Measurements from ENCODE around the gene TRAPPC14.

Gene TRAPPC14

GRCh38 chr7:100157334-100158228, 942 bp downstream of the TRAPPC14 start:
- Histone ChIP-seq H3K27ac (ENCODE audit: low read depth, low read length) (peak overlapping the region; percentile 79), H3K79me2 (ENCODE audit: control insufficient read depth, insufficient read depth, low read length) (no peaks in the 10 kb centered on the region), H4K5ac (ENCODE audit: low read length) (no peak overlapping the region), H3K27me3 (ENCODE audit: insufficient read depth, low read length, poor library complexity) (no peaks in the 10 kb centered on the region), H2BK5ac (ENCODE audit: low read length) (no peak overlapping the region), H3K18ac (ENCODE audit: low read length) (peak overlapping the region; percentile 42), H3K79me1 (ENCODE audit: low read length) (peaks cover 15% of the 10 kb centered on the region), H2AK5ac (ENCODE audit: low read length) (peak overlapping the region; percentile 9), H3K9ac (ENCODE audit: low read length) (peak overlapping the region; percentile 92), H2BK120ac (ENCODE audit: low read depth, low read length) (peak overlapping the region; percentile 17), H3K4me3 (ENCODE audit: low read length) (peak overlapping the region; percentile 84), H3K36me3 (ENCODE audit: control insufficient read depth, insufficient read depth, low read length) (peaks cover 11% of the 10 kb centered on the region), H3K56ac (ENCODE audit: low read length) (peak overlapping the region; percentile 86), H3K4me1 (ENCODE audit: control insufficient read depth, low read depth, low read length) (peaks cover 12% of the 10 kb centered on the region), H3K4ac (ENCODE audit: low read depth, low read length) (peak overlapping the region; percentile 83), H4K8ac (ENCODE audit: low read depth, low read length) (no peak overlapping the region), H2BK15ac (replicated peaks; ENCODE audit: low read depth) (no peak overlapping the region), H3K23ac (ENCODE audit: low read length) (peak overlapping the region; percentile 45), H3K4me2 (ENCODE audit: low read length) (peak overlapping the region; percentile 79)
- WGBS (ENCODE audit: extremely low coverage, insufficient coverage, low lambda C conversion rate), result no CpG with 5 or more reads among the region's 32 CpGs
- DNase-seq, result peak; percentile 89

GRCh38 chr7:100157069-100157333, 1.5 kb downstream of the TRAPPC14 start:
- Histone ChIP-seq H3K27me3 (ENCODE audit: insufficient read depth, low read length, poor library complexity) (no peaks in the 10 kb centered on the region), H2AK5ac (ENCODE audit: low read length) (no peak overlapping the region), H3K79me1 (ENCODE audit: low read length) (peaks cover 15% of the 10 kb centered on the region), H3K4me1 (ENCODE audit: control insufficient read depth, low read depth, low read length) (peaks cover 12% of the 10 kb centered on the region), H3K4me3 (ENCODE audit: low read length) (no peak overlapping the region), H3K9ac (ENCODE audit: low read length) (peak overlapping the region; percentile 92), H3K36me3 (ENCODE audit: control insufficient read depth, insufficient read depth, low read length) (peaks cover 11% of the 10 kb centered on the region), H3K4me2 (ENCODE audit: low read length) (peak overlapping the region; percentile 31), H2BK15ac (replicated peaks; ENCODE audit: low read depth) (no peak overlapping the region), H3K79me2 (ENCODE audit: control insufficient read depth, insufficient read depth, low read length) (no peaks in the 10 kb centered on the region), H4K8ac (ENCODE audit: low read depth, low read length) (no peak overlapping the region), H3K56ac (ENCODE audit: low read length) (peak overlapping the region; percentile 79), H2BK120ac (ENCODE audit: low read depth, low read length) (no peak overlapping the region), H3K4ac (ENCODE audit: low read depth, low read length) (no peak overlapping the region), H3K23ac (ENCODE audit: low read length) (no peak overlapping the region), H3K27ac (ENCODE audit: low read depth, low read length) (peak overlapping the region; percentile 18), H4K5ac (ENCODE audit: low read length) (no peak overlapping the region), H2BK5ac (ENCODE audit: low read length) (no peak overlapping the region), H3K18ac (ENCODE audit: low read length) (no peak overlapping the region)
- WGBS (ENCODE audit: extremely low coverage, insufficient coverage, low lambda C conversion rate), result no CpG with 5 or more reads among the region's 5 CpGs
- no peak for DNase-seq

GRCh38 chr7:100156331-100157068, 2.0 kb downstream of the TRAPPC14 start:
- H2AK5ac ChIP-seq (ENCODE audit: low read length), result no peak overlapping the region
- peak overlapping the region; percentile 92 for H3K9ac ChIP-seq (ENCODE audit: low read length)
- H3K36me3 ChIP-seq (ENCODE audit: control insufficient read depth, insufficient read depth, low read length), result peaks cover 11% of the 10 kb centered on the region
- no peak overlapping the region for H4K8ac ChIP-seq (ENCODE audit: low read depth, low read length)
- no peak overlapping the region for H2BK120ac ChIP-seq (ENCODE audit: low read depth, low read length)
- no CpG with 5 or more reads among the region's 16 CpGs for WGBS (ENCODE audit: extremely low coverage, insufficient coverage, low lambda C conversion rate)
- H3K18ac ChIP-seq (ENCODE audit: low read length), result no peak overlapping the region
- DNase-seq, result peak; percentile 70
- H3K4me2 ChIP-seq (ENCODE audit: low read length), result peak overlapping the region; percentile 31
- no peak overlapping the region for H3K4ac ChIP-seq (ENCODE audit: low read depth, low read length)
- peak overlapping the region; percentile 79 for H3K56ac ChIP-seq (ENCODE audit: low read length)
- no peaks in the 10 kb centered on the region for H3K79me2 ChIP-seq (ENCODE audit: control insufficient read depth, insufficient read depth, low read length)
- no peak overlapping the region for H2BK15ac ChIP-seq (replicated peaks; ENCODE audit: low read depth)
- no peak overlapping the region for H3K4me3 ChIP-seq (ENCODE audit: low read length)
- peaks cover 12% of the 10 kb centered on the region for H3K4me1 ChIP-seq (ENCODE audit: control insufficient read depth, low read depth, low read length)
- no peak overlapping the region for H4K5ac ChIP-seq (ENCODE audit: low read length)
- no peaks in the 10 kb centered on the region for H3K27me3 ChIP-seq (ENCODE audit: insufficient read depth, low read length, poor library complexity)
- no peak overlapping the region for H3K23ac ChIP-seq (ENCODE audit: low read length)
- H2BK5ac ChIP-seq (ENCODE audit: low read length), result no peak overlapping the region
- peak overlapping the region; percentile 18 for H3K27ac ChIP-seq (ENCODE audit: low read depth, low read length)
- peaks cover 15% of the 10 kb centered on the region for H3K79me1 ChIP-seq (ENCODE audit: low read length)

- Histone ChIP-seq H2BK15ac (replicated peaks; ENCODE audit: low read depth) (no peak overlapping the region), H3K4me3 (ENCODE audit: low read length) (no peak overlapping the region), H2BK5ac (ENCODE audit: low read length) (no peak overlapping the region), H3K18ac (ENCODE audit: low read length) (no peak overlapping the region), H3K79me2 (ENCODE audit: control insufficient read depth, insufficient read depth, low read length) (no peaks in the 10 kb centered on the region), H4K8ac (ENCODE audit: low read depth, low read length) (no peak overlapping the region), H3K23ac (ENCODE audit: low read length) (no peak overlapping the region), H3K56ac (ENCODE audit: low read length) (no peak overlapping the region), H3K4me1 (ENCODE audit: control insufficient read depth, low read depth, low read length) (peaks cover 12% of the 10 kb centered on the region), H3K4me2 (ENCODE audit: low read length) (no peak overlapping the region), H3K4ac (ENCODE audit: low read depth, low read length) (no peak overlapping the region), H2AK5ac (ENCODE audit: low read length) (no peak overlapping the region), H3K79me1 (ENCODE audit: low read length) (peaks cover 15% of the 10 kb centered on the region), H3K27ac (ENCODE audit: low read depth, low read length) (no peak overlapping the region), H2BK120ac (ENCODE audit: low read depth, low read length) (no peak overlapping the region), H3K9ac (ENCODE audit: low read length) (no peak overlapping the region), H3K27me3 (ENCODE audit: insufficient read depth, low read length, poor library complexity) (no peaks in the 10 kb centered on the region), H4K5ac (ENCODE audit: low read length) (no peak overlapping the region), H3K36me3 (ENCODE audit: control insufficient read depth, insufficient read depth, low read length) (peaks cover 11% of the 10 kb centered on the region)
- no CpG with 5 or more reads among the region's 20 CpGs for WGBS (ENCODE audit: extremely low coverage, insufficient coverage, low lambda C conversion rate)
- no peak for DNase-seq
Measured at GRCh38 chr7:100155553-100156317, 2.8 kb downstream of the TRAPPC14 start.

- no peak overlapping the region for H4K8ac ChIP-seq (ENCODE audit: low read depth, low read length)
- no peak overlapping the region for H2BK5ac ChIP-seq (ENCODE audit: low read length)
- H2AK5ac ChIP-seq (ENCODE audit: low read length), result no peak overlapping the region
- no peak overlapping the region for H3K4me3 ChIP-seq (ENCODE audit: low read length)
- no peak overlapping the region for H2BK120ac ChIP-seq (ENCODE audit: low read depth, low read length)
- H3K79me1 ChIP-seq (ENCODE audit: low read length), result peaks cover 17% of the 10 kb centered on the region
- H3K9ac ChIP-seq (ENCODE audit: low read length), result peak overlapping the region; percentile 8
- no CpG with 5 or more reads among the region's 30 CpGs for WGBS (ENCODE audit: extremely low coverage, insufficient coverage, low lambda C conversion rate)
- peaks cover 11% of the 10 kb centered on the region for H3K36me3 ChIP-seq (ENCODE audit: control insufficient read depth, insufficient read depth, low read length)
- peaks cover 12% of the 10 kb centered on the region for H3K4me1 ChIP-seq (ENCODE audit: control insufficient read depth, low read depth, low read length)
- no peak overlapping the region for H4K5ac ChIP-seq (ENCODE audit: low read length)
- H3K27me3 ChIP-seq (ENCODE audit: insufficient read depth, low read length, poor library complexity), result no peaks in the 10 kb centered on the region
- no peak overlapping the region for H3K18ac ChIP-seq (ENCODE audit: low read length)
- H3K23ac ChIP-seq (ENCODE audit: low read length), result no peak overlapping the region
- peaks cover 3% of the 10 kb centered on the region for H3K79me2 ChIP-seq (ENCODE audit: control insufficient read depth, insufficient read depth, low read length)
- H3K4me2 ChIP-seq (ENCODE audit: low read length), result no peak overlapping the region
- peak; percentile 77 for DNase-seq
- no peak overlapping the region for H3K4ac ChIP-seq (ENCODE audit: low read depth, low read length)
- H3K56ac ChIP-seq (ENCODE audit: low read length), result no peak overlapping the region
- no peak overlapping the region for H2BK15ac ChIP-seq (replicated peaks; ENCODE audit: low read depth)
- H3K27ac ChIP-seq (ENCODE audit: low read depth, low read length), result peak overlapping the region; percentile 33
Measured at GRCh38 chr7:100154651-100155491, 3.7 kb downstream of the TRAPPC14 start.

Data from mesendoderm (in vitro differentiated cells).